HCT116 (cell line): Measurements from ENCODE around the gene GMEB2.

Experiments used
- CEBPB ChIP-seq: IDR thresholded peaks from 2 replicates; pipeline ENCODE4 v1.6.1; 2012; ENCODE audit warnings: low read depth
- CTCF ChIP-seq, 3 experiments: fragments of 200-600 bp in 1 of 3; sonication (generic) in 1 of 3; IDR thresholded peaks in 2 of 3; conservative IDR thresholded peaks in 1 of 3; 2 replicates each; pipeline ENCODE4 v1.5.1; 2012 to 2017; ENCODE audit warnings: low read depth in 2 of 3, low read length in 2 of 3, antibody characterized with exemption in 1 of 3, borderline replicate concordance in 1 of 3, control low read depth in 1 of 3, mild to moderate bottlenecking in 1 of 3, mixed read lengths in 1 of 3, mixed run types in 1 of 3, moderate library complexity in 1 of 3; ENCODE audit not compliant: insufficient read depth in 1 of 3
- EZH2 ChIP-seq: fragments of 200-600 bp; sonication (generic); IDR thresholded peaks from 2 replicates; pipeline ENCODE4 v1.6.1; 2017; ENCODE audit warnings: antibody characterized with exemption, mixed run types
- EZH2phosphoT487 ChIP-seq: fragments of 200-600 bp; IDR thresholded peaks from 2 replicates; pipeline ENCODE4 v1.6.1; 2018; ENCODE audit warnings: antibody characterized with exemption, borderline replicate concordance
- JUND ChIP-seq: IDR thresholded peaks from 2 replicates; pipeline ENCODE4 v1.6.1; 2012
- MAX ChIP-seq: IDR thresholded peaks from 2 replicates; pipeline ENCODE4 v1.6.1; 2012
- POLR2A ChIP-seq: IDR thresholded peaks from 2 replicates; pipeline ENCODE4 v1.7.0; 2011; ENCODE audit warnings: borderline replicate concordance; ENCODE audit not compliant: insufficient read depth, insufficient read length; ENCODE audit errors: extremely low read depth
- POLR2AphosphoS5 ChIP-seq: IDR thresholded peaks from 2 replicates; pipeline ENCODE4 v1.6.1; 2011; ENCODE audit warnings: mild to moderate bottlenecking, low read depth, low read length, moderate library complexity
- RAD21 ChIP-seq: IDR thresholded peaks from 2 replicates; pipeline ENCODE4 v1.6.1; 2012; ENCODE audit warnings: low read depth, mild to moderate bottlenecking
- TCF7L2 ChIP-seq: IDR thresholded peaks from 2 replicates; pipeline ENCODE4 v1.7.0; 2011; ENCODE audit warnings: borderline replicate concordance, inconsistent platforms; ENCODE audit not compliant: insufficient read depth, insufficient read length; ENCODE audit errors: extremely low read depth

- TF ChIP-seq CTCF (IDR thresholded peaks at IDR 0.05 in 2 of 3, conservative IDR thresholded peaks at IDR 0.05 in 1 of 3; ENCODE audit: borderline replicate concordance in 1 of 3, insufficient read depth in 1 of 3, low read depth in 2 of 3, low read length in 2 of 3) = no peak
- 0 out of 2 replicates have a peak, but pooled peaks have one; percentile 33 for TF ChIP-seq MAX
- TF ChIP-seq TCF7L2 = no peak
- TF ChIP-seq CEBPB = no peak
- peak; percentile 69 for TF ChIP-seq POLR2AphosphoS5
- TF ChIP-seq JUND = no peak
- no peak for TF ChIP-seq RAD21
- peak; percentile 33 for TF ChIP-seq POLR2A
- TF ChIP-seq EZH2 = no peak
- no peak for TF ChIP-seq EZH2phosphoT487
Measured at GRCh38 chr20:63574156-63574828, 52.6 kb downstream of the GMEB2 start, which contains the start of gene HELZ2.
